Fibroblast of gingiva (primary cell): ENCODE data around the gene MYO15A.

Experiments used
- DNase-seq: peaks from one replicate; pipeline ENCODE4 v3.0.0-alpha.2; 2011; ENCODE audit warnings: low read depth

The MYO15A gene

GRCh38 chr17:18158022-18158600, 49.6 kb downstream of the MYO15A start:
- peak; percentile 84 for DNase-seq

GRCh38 chr17:18159551-18160120, 51.1 kb downstream of the MYO15A start:
- DNase-seq = no peak

- no peak for DNase-seq
These were observed 51.7 kb downstream of the MYO15A start for GRCh38 chr17:18160128-18160856.

GRCh38 chr17:18161207-18162145, 52.9 kb downstream of the MYO15A start:
- DNase-seq = no peak

GRCh38 chr17:18163547-18163946, 55.0 kb downstream of the MYO15A start:
- DNase-seq = no peak

- no peak for DNase-seq
These were observed 58.3 kb downstream of the MYO15A start for GRCh38 chr17:18166894-18167293.

- no peak for DNase-seq
These were observed 58.9 kb downstream of the MYO15A start for GRCh38 chr17:18167421-18167820.

GRCh38 chr17:18172531-18173278, 64.1 kb downstream of the MYO15A start:
- DNase-seq = no peak

- DNase-seq = no peak
These were observed 65.2 kb downstream of the MYO15A start for GRCh38 chr17:18173740-18174139.

GRCh38 chr17:18176176-18176575, 67.6 kb downstream of the MYO15A start:
- no peak for DNase-seq

GRCh38 chr17:18177133-18177532, 68.6 kb downstream of the MYO15A start:
- DNase-seq = no peak

- DNase-seq = no peak
These were observed 69.2 kb downstream of the MYO15A start for GRCh38 chr17:18177722-18178121.

- no peak for DNase-seq
These were observed 70.6 kb downstream of the MYO15A start for GRCh38 chr17:18179196-18179595.

GRCh38 chr17:18179804-18180203, 71.2 kb downstream of the MYO15A start:
- DNase-seq = no peak

GRCh38 chr17:18181358-18181757, 72.8 kb downstream of the MYO15A start:
- no peak for DNase-seq

- DNase-seq = no peak
These were observed 73.8 kb downstream of the MYO15A start for GRCh38 chr17:18182110-18182977.

GRCh38 chr17:18182978-18183333, 74.4 kb downstream of the MYO15A start:
- peak; percentile 83 for DNase-seq

- peak; percentile 100 for DNase-seq
These were observed 75.0 kb downstream of the MYO15A start, which contains the start of gene ALKBH5 for GRCh38 chr17:18183334-18184142. ALKBH5 (plus strand) TSS chr17:18183828; CDS start chr17:18184244, 416 bp downstream.

- DNase-seq = peak; percentile 37
These were observed 75.8 kb downstream of the MYO15A start for GRCh38 chr17:18184143-18185031.
